Hepatocyte (in vitro differentiated cells): ENCODE results near the gene EPHB2. TPM values are rescaled to one million over a fixed set of nuclear protein-coding genes. Genes with fewer than 3 reads are reported as not detected.

Experiments used
- DNase-seq: peaks from one replicate; pipeline ENCODE4 v3.0.0-alpha.2; 2016; ENCODE audit warnings: low spot score
- H2AFZ ChIP-seq: fragments of 200-600 bp; sonication (generic); 2 replicates; pipeline ENCODE4 v1.6.0; 2016; ENCODE audit warnings: antibody characterized with exemption, mild to moderate bottlenecking
- H3K27ac ChIP-seq: fragments of 200-600 bp; sonication (generic); 2 replicates; pipeline ENCODE4 v1.5.1; 2016; ENCODE audit warnings: mild to moderate bottlenecking
- H3K27me3 ChIP-seq: fragments of 200-600 bp; sonication (generic); 2 replicates; pipeline ENCODE4 v1.6.1; 2016
- H3K36me3 ChIP-seq: fragments of 200-600 bp; sonication (generic); replicated peaks from 2 replicates; pipeline ENCODE4 v1.5.1; 2016; ENCODE audit warnings: low read depth; ENCODE audit not compliant: insufficient read depth
- H3K4me1 ChIP-seq: fragments of 200-600 bp; sonication (generic); 2 replicates; pipeline ENCODE4 v1.5.1; 2016; ENCODE audit warnings: mild to moderate bottlenecking, moderate library complexity; ENCODE audit not compliant: insufficient read depth
- H3K4me2 ChIP-seq: fragments of 200-600 bp; sonication (generic); 2 replicates; pipeline ENCODE4 v1.6.0; 2016
- H3K4me3 ChIP-seq: fragments of 200-600 bp; sonication (generic); 2 replicates; pipeline ENCODE4 v1.5.1; 2016; ENCODE audit warnings: mild to moderate bottlenecking
- H3K79me2 ChIP-seq: fragments of 200-600 bp; sonication (generic); 2 replicates; pipeline ENCODE4 v1.6.0; 2017; ENCODE audit warnings: mild to moderate bottlenecking
- H3K9me2 ChIP-seq: fragments of 200-600 bp; sonication (generic); replicated peaks from 2 replicates; pipeline ENCODE4 v1.6.0; 2017; ENCODE audit warnings: mild to moderate bottlenecking; ENCODE audit not compliant: insufficient read depth
- H3K9me3 ChIP-seq: fragments of 200-600 bp; sonication (generic); 2 replicates; pipeline ENCODE4 v1.5.1; 2016; ENCODE audit warnings: low read depth, mild to moderate bottlenecking
- H4K20me1 ChIP-seq: fragments of 200-600 bp; sonication (generic); 2 replicates; pipeline ENCODE4 v1.6.0; 2016; ENCODE audit warnings: mild to moderate bottlenecking; ENCODE audit not compliant: insufficient read depth, poor library complexity, severe bottlenecking
- CTCF ChIP-seq: fragments of 200-600 bp; sonication (generic); IDR thresholded peaks from 2 replicates; pipeline ENCODE4 v1.5.1; 2016; ENCODE audit warnings: antibody characterized with exemption, mild to moderate bottlenecking; ENCODE audit not compliant: poor library complexity
- EZH2 ChIP-seq: fragments of 200-600 bp; sonication (generic); IDR thresholded peaks from 2 replicates; pipeline ENCODE4 v1.6.1; 2016; ENCODE audit warnings: antibody characterized with exemption, mild to moderate bottlenecking, borderline replicate concordance
- EZH2phosphoT487 ChIP-seq: fragments of 200-600 bp; sonication (generic); IDR thresholded peaks from one replicate; pipeline ENCODE4 v1.6.1; 2018; ENCODE audit warnings: antibody characterized with exemption, mild to moderate bottlenecking, low read depth, moderate library complexity; ENCODE audit not compliant: unreplicated experiment, severe bottlenecking
- WGBS: methylation state at CpG from one replicate; pipeline ENCODE4 v1.1.6; 2016; ENCODE audit warnings: low lambda C conversion rate; ENCODE audit errors: missing lambda C conversion rate; 5-methylcytosine and 5-hydroxymethylcytosine counted together
- polyA plus RNA-seq: library from polyadenylated mRNA; unstranded; fragments of >200 nt; fragmentation: Nextera tagmentation; extraction: Ambion mirVana; gene quantifications from 2 replicates; pipeline ENCODE4 v1.2.1, GENCODE V29; 2016
- total RNA-seq: library from RNA; depleted of rRNA; stranded (reverse); fragments of >200 nt; gene quantifications from 2 replicates; pipeline ENCODE4 v1.2.3, GENCODE V29; 2014

Gene EPHB2
- total and polyA plus RNA-seq, 2 experiments from 2014 or later: 17.2 to 18.3 TPM

GRCh38 chr1:22955146-22955545 is 244.5 kb downstream of the EPHB2 start:
- no peak overlapping the region for H2AFZ ChIP-seq
- H3K36me3 ChIP-seq: no peaks in the 10 kb centered on the region
- H3K4me3 ChIP-seq: no peak overlapping the region
- 93% methylated on average over 7 of the region's 7 CpGs for whole genome bisulfite sequencing
- H3K79me2 ChIP-seq: no peaks in the 10 kb centered on the region
- no peaks in the 10 kb centered on the region for H3K4me1 ChIP-seq
- TF ChIP-seq EZH2phosphoT487: no peak
- no peak for TF ChIP-seq CTCF
- TF ChIP-seq EZH2: no peak
- no peak overlapping the region for H3K27ac ChIP-seq
- H3K9me2 ChIP-seq: no peaks in the 10 kb centered on the region
- no peaks in the 10 kb centered on the region for H3K9me3 ChIP-seq
- no peak for DNase-seq
- no peak overlapping the region for H3K4me2 ChIP-seq
- no peaks in the 10 kb centered on the region for H3K27me3 ChIP-seq
- H4K20me1 ChIP-seq: no peaks in the 10 kb centered on the region

- Histone ChIP-seq H2AFZ (no peak overlapping the region), H3K9me2 (no peaks in the 10 kb centered on the region), H3K27ac (no peak overlapping the region), H3K4me1 (no peaks in the 10 kb centered on the region), H3K79me2 (no peaks in the 10 kb centered on the region), H3K4me3 (no peak overlapping the region), H3K9me3 (no peaks in the 10 kb centered on the region), H4K20me1 (no peaks in the 10 kb centered on the region), H3K27me3 (no peaks in the 10 kb centered on the region), H3K4me2 (no peak overlapping the region), H3K36me3 (no peaks in the 10 kb centered on the region)
- 93% methylated on average over 3 of the region's 3 CpGs for WGBS
- DNase-seq: no peak
- TF ChIP-seq CTCF (no peak), EZH2phosphoT487 (no peak), EZH2 (no peak)
Observed at GRCh38 chr1:22957066-22957465, 246.4 kb downstream of the EPHB2 start.

GRCh38 chr1:22958556-22958955 is 247.9 kb downstream of the EPHB2 start:
- no peaks in the 10 kb centered on the region for H3K9me2 ChIP-seq
- no peak overlapping the region for H3K4me3 ChIP-seq
- DNase-seq: no peak
- H3K79me2 ChIP-seq: no peaks in the 10 kb centered on the region
- H3K4me2 ChIP-seq: no peak overlapping the region
- TF ChIP-seq EZH2phosphoT487 (no peak), CTCF (no peak), EZH2 (no peak)
- H3K27me3 ChIP-seq: no peaks in the 10 kb centered on the region
- H3K9me3 ChIP-seq: no peaks in the 10 kb centered on the region
- H3K4me1 ChIP-seq: no peaks in the 10 kb centered on the region
- H3K27ac ChIP-seq: no peak overlapping the region
- WGBS: 94% methylated on average over 9 of the region's 9 CpGs
- H4K20me1 ChIP-seq: no peaks in the 10 kb centered on the region
- no peaks in the 10 kb centered on the region for H3K36me3 ChIP-seq
- no peak overlapping the region for H2AFZ ChIP-seq
